Erythroblast (primary cell): ENCODE measurements around the gene MAK.
"Not testable (repeated sequence)": the region's sequence is repeated elsewhere in the genome, so short reads cannot be mapped to it uniquely, and the experiment has no call there.

Experiments
- GATA1 ChIP-seq: IDR thresholded peaks from 2 replicates; pipeline ENCODE4 v1.6.1; 2011; ENCODE audit warnings: low read depth, mild to moderate bottlenecking, control low read depth, low read length, moderate library complexity
- POLR2A ChIP-seq: IDR thresholded peaks from 2 replicates; pipeline ENCODE4 v1.6.1; 2011; ENCODE audit warnings: mild to moderate bottlenecking, low read length

GRCh38 chr6:10886365-10886690, 48.0 kb upstream of the MAK start:
- TF ChIP-seq GATA1, POLR2A: not testable (repeated sequence)
